DOHH2 (cell line): ENCODE measurements around the gene OR2AT4.

Source experiments
- H3F3A ChIP-seq: fragments of 200-600 bp; sonication (generic), shearing (Covaris generic); 2 replicates; pipeline ENCODE4 v1.6.0; 2016; ENCODE audit warnings: antibody characterized with exemption, mild to moderate bottlenecking; ENCODE audit not compliant: control insufficient read depth, insufficient read depth
- H3K27ac ChIP-seq: fragments of 200-600 bp; sonication (generic); 2 replicates; pipeline ENCODE4 v1.5.1; 2014; ENCODE audit warnings: low read depth, mild to moderate bottlenecking, low read length, moderate library complexity
- H3K27me3 ChIP-seq: fragments of 200-600 bp; sonication (generic); 2 replicates; pipeline ENCODE4 v1.6.1; 2014; ENCODE audit warnings: mild to moderate bottlenecking, low read length, mixed read lengths; ENCODE audit not compliant: control insufficient read depth
- H3K36me3 ChIP-seq: fragments of 200-600 bp; sonication (generic); 2 replicates; pipeline ENCODE4 v1.6.1; 2014; ENCODE audit warnings: mild to moderate bottlenecking, low read length, moderate library complexity, mixed read lengths; ENCODE audit not compliant: control insufficient read depth
- H3K4me1 ChIP-seq: fragments of 200-600 bp; sonication (generic); 2 replicates; pipeline ENCODE4 v1.6.1; 2014; ENCODE audit warnings: mild to moderate bottlenecking, low read length, mixed read lengths; ENCODE audit not compliant: control insufficient read depth
- H3K4me2 ChIP-seq: fragments of 200-600 bp; sonication (generic); 2 replicates; pipeline ENCODE4 v1.6.0; 2014; ENCODE audit warnings: mild to moderate bottlenecking, low read length, moderate library complexity
- H3K4me3 ChIP-seq: fragments of 200-600 bp; sonication (generic); 2 replicates; pipeline ENCODE4 v1.5.1; 2014; ENCODE audit warnings: mild to moderate bottlenecking, low read length, mixed read lengths
- H3K79me2 ChIP-seq: fragments of 200-600 bp; sonication (generic); 2 replicates; pipeline ENCODE4 v1.6.1; 2014; ENCODE audit warnings: mild to moderate bottlenecking, low read length, mixed read lengths; ENCODE audit not compliant: control insufficient read depth
- H3K9me2 ChIP-seq: fragments of 200-600 bp; sonication (generic); replicated peaks from 2 replicates; pipeline ENCODE4 v1.6.1; 2014; ENCODE audit warnings: mild to moderate bottlenecking, low read length, mixed read lengths; ENCODE audit not compliant: control insufficient read depth
- H3K9me3 ChIP-seq: fragments of 200-600 bp; sonication (generic); 2 replicates; pipeline ENCODE4 v1.6.1; 2014; ENCODE audit warnings: antibody characterized with exemption, low read length, mixed read lengths; ENCODE audit not compliant: control insufficient read depth, insufficient read depth
- H4K20me1 ChIP-seq: fragments of 200-600 bp; sonication (generic); 2 replicates; pipeline ENCODE4 v1.6.0; 2014; ENCODE audit warnings: low read depth, mild to moderate bottlenecking, antibody characterized with exemption, low read length, moderate library complexity; ENCODE audit not compliant: control insufficient read depth, insufficient read depth
- CTCF ChIP-seq: fragments of 200-600 bp; sonication (generic); IDR thresholded peaks from one replicate; pipeline ENCODE4 v1.5.1; 2014; ENCODE audit warnings: antibody characterized with exemption, mild to moderate bottlenecking, low read depth, low read length; ENCODE audit not compliant: poor library complexity, severe bottlenecking
- EZH2phosphoT487 ChIP-seq: fragments of 200-600 bp; sonication (generic); IDR thresholded peaks from 2 replicates; pipeline ENCODE4 v1.6.1; 2017; ENCODE audit warnings: borderline replicate concordance, mild to moderate bottlenecking, antibody characterized with exemption, low read length, moderate library complexity, mixed read lengths

Gene OR2AT4

GRCh38 chr11:75126564-75126963, 29.9 kb upstream of the OR2AT4 start:
- Histone ChIP-seq H3K9me3 (no peaks in the 10 kb centered on the region), H3K27me3 (no peaks in the 10 kb centered on the region), H3K27ac (no peak overlapping the region), H3K36me3 (no peaks in the 10 kb centered on the region), H3K79me2 (no peaks in the 10 kb centered on the region), H3F3A (no peaks in the 10 kb centered on the region), H3K4me3 (no peak overlapping the region), H4K20me1 (no peaks in the 10 kb centered on the region), H3K4me1 (no peaks in the 10 kb centered on the region), H3K4me2 (no peak overlapping the region), H3K9me2 (no peaks in the 10 kb centered on the region)
- TF ChIP-seq CTCF (no peak), EZH2phosphoT487 (no peak)

- Histone ChIP-seq H3K9me3 (peaks cover 4% of the 10 kb centered on the region; the same call in 1 of the 2 replicates), H3K36me3 (no peaks in the 10 kb centered on the region), H3K4me1 (no peaks in the 10 kb centered on the region), H3K27me3 (no peaks in the 10 kb centered on the region), H3K79me2 (no peaks in the 10 kb centered on the region), H3F3A (no peaks in the 10 kb centered on the region), H3K27ac (no peak overlapping the region), H3K9me2 (no peaks in the 10 kb centered on the region), H3K4me3 (no peak overlapping the region), H4K20me1 (no peaks in the 10 kb centered on the region), H3K4me2 (no peak overlapping the region)
- TF ChIP-seq EZH2phosphoT487 (no peak), CTCF (no peak)
Observed at GRCh38 chr11:75118577-75118976, 21.9 kb upstream of the OR2AT4 start.

- no peaks in the 10 kb centered on the region for H3F3A ChIP-seq
- H3K79me2 ChIP-seq = no peaks in the 10 kb centered on the region
- H3K9me3 ChIP-seq = peaks cover 8% of the 10 kb centered on the region; the same call in 1 of the 2 replicates
- H3K27me3 ChIP-seq = no peaks in the 10 kb centered on the region
- H3K4me3 ChIP-seq = no peak overlapping the region
- no peak overlapping the region for H3K4me2 ChIP-seq
- H3K27ac ChIP-seq = no peak overlapping the region
- H4K20me1 ChIP-seq = no peaks in the 10 kb centered on the region
- H3K9me2 ChIP-seq = no peaks in the 10 kb centered on the region
- H3K4me1 ChIP-seq = no peaks in the 10 kb centered on the region
- H3K36me3 ChIP-seq = no peaks in the 10 kb centered on the region
- TF ChIP-seq CTCF (no peak), EZH2phosphoT487 (no peak)
Observed at GRCh38 chr11:75114465-75114864, 17.8 kb upstream of the OR2AT4 start.
